ENCODE measurements around the gene GTPBP4. TPM values are rescaled to one million over a fixed set of nuclear protein-coding genes. Genes with fewer than 3 reads are reported as not detected.

GTPBP4 gene
- total and polyA plus RNA-seq, 2 donors (not counting 1 experiment from before 2014, with no cell fraction given): 28.7 to 34.4 TPM

DNA sequence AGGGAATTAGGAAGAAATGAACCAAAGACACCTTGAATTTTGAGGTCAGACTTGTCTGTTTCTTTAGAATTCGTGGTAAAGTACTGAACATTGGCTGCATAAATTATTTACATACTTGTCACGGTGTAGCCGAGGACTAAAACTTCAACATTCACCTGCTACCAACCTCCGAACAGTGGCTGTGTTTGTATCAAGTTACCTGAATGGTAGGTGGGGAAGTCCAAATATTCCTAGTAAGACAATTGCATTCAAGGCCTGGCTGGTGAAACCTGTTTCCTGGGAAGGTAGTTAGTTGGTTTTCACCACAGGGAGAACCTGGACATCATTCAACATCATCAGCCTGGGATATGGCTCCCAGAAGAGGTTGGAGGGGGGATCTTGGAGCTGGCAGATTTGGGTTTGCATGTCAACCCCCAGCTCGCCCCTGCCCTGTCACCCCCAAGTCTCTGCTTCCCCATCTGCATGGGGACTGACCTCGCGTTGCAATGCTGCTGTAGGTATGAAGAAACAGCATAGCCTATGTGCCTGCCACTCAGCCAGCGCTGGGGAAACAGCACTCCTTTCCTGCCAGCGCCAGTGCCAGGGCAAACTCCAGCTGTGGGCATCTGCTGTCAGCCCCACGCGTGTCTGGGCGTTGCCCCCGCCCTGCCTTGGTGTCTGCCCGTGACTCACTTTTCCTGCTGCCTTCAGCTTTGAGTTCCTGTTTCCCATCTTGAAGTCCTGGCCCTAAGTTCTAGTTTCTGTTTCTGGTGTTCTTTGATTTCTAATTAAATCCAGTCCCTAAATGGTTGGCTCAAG lies 44.0 kb upstream of the GTPBP4 start:
- Histone ChIP-seq H3K27ac (ENCODE audit: insufficient read depth, low read length) (no peak overlapping the region), H3K79me2 (ENCODE audit: control insufficient read depth, insufficient read depth, low read length) (no peaks in the 10 kb centered on the region), H3K4me2 (ENCODE audit: extremely low read depth, insufficient read depth, low read length) (peak overlapping the region; percentile 11), H3K4me3 (replicated peaks in 1 of 4; ENCODE audit: control extremely low read depth in 1 of 4, insufficient read depth in 1 of 4, low read depth in 3 of 4, low read length in 4 of 4) (no peak overlapping the region), H3K9ac (ENCODE audit: insufficient read depth, low read length) (no peak overlapping the region), H3K4me1 (ENCODE audit: control insufficient read depth, extremely low read depth, insufficient read depth, low read length) (no peaks in the 10 kb centered on the region), H3K36me3 (ENCODE audit: control insufficient read depth, insufficient read depth, low read length) (no peaks in the 10 kb centered on the region), H2AFZ (ENCODE audit: low read length) (peak overlapping the region; percentile 54), H3K9me3 (ENCODE audit: control insufficient read depth, insufficient read depth, low read depth, low read length) (no peaks in the 10 kb centered on the region), H3K27me3 (ENCODE audit: control insufficient read depth, insufficient read depth, low read length) (no peaks in the 10 kb centered on the region), H4K20me1 (ENCODE audit: control insufficient read depth, extremely low read depth, insufficient read depth, low read length) (no peaks in the 10 kb centered on the region)
- DNase-seq (ENCODE audit: low read depth in 2 of 2): peak; percentile 21 to 39
- TF ChIP-seq, protein P1, sequence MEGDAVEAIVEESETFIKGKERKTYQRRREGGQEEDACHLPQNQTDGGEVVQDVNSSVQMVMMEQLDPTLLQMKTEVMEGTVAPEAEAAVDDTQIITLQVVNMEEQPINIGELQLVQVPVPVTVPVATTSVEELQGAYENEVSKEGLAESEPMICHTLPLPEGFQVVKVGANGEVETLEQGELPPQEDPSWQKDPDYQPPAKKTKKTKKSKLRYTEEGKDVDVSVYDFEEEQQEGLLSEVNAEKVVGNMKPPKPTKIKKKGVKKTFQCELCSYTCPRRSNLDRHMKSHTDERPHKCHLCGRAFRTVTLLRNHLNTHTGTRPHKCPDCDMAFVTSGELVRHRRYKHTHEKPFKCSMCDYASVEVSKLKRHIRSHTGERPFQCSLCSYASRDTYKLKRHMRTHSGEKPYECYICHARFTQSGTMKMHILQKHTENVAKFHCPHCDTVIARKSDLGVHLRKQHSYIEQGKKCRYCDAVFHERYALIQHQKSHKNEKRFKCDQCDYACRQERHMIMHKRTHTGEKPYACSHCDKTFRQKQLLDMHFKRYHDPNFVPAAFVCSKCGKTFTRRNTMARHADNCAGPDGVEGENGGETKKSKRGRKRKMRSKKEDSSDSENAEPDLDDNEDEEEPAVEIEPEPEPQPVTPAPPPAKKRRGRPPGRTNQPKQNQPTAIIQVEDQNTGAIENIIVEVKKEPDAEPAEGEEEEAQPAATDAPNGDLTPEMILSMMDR (conservative IDR thresholded peaks at IDR 0.05 in 1 of 2, IDR thresholded peaks at IDR 0.05 in 1 of 2; ENCODE audit: low read depth in 1 of 2, low read length in 2 of 2): no peak
- no peak for TF ChIP-seq EZH2 (IDR thresholded peaks at IDR 0.05; ENCODE audit: low read length, missing control alignments)

GRCh38 chr10:945778-946177 lies 42.5 kb upstream of the GTPBP4 start:
- no peak for TF ChIP-seq EZH2 (IDR thresholded peaks at IDR 0.05; ENCODE audit: low read length, missing control alignments)
- TF ChIP-seq, protein P1 (conservative IDR thresholded peaks at IDR 0.05 in 1 of 2, IDR thresholded peaks at IDR 0.05 in 1 of 2; ENCODE audit: low read depth in 1 of 2, low read length in 2 of 2): no peak
- peaks cover 4% of the 10 kb centered on the region for H3K27me3 ChIP-seq (ENCODE audit: control insufficient read depth, insufficient read depth, low read length)
- no peak overlapping the region for H3K4me2 ChIP-seq (ENCODE audit: extremely low read depth, insufficient read depth, low read length)
- H3K4me1 ChIP-seq (ENCODE audit: control insufficient read depth, extremely low read depth, insufficient read depth, low read length): no peaks in the 10 kb centered on the region
- H3K27ac ChIP-seq (ENCODE audit: insufficient read depth, low read length): no peak overlapping the region
- H4K20me1 ChIP-seq (ENCODE audit: control insufficient read depth, extremely low read depth, insufficient read depth, low read length): no peaks in the 10 kb centered on the region
- DNase-seq (ENCODE audit: low read depth in 2 of 2): no peak
- H3K9me3 ChIP-seq (ENCODE audit: control insufficient read depth, insufficient read depth, low read depth, low read length): no peaks in the 10 kb centered on the region
- H3K4me3 ChIP-seq (replicated peaks in 1 of 4; ENCODE audit: control extremely low read depth in 1 of 4, insufficient read depth in 1 of 4, low read depth in 3 of 4, low read length in 4 of 4): no peak overlapping the region
- no peaks in the 10 kb centered on the region for H3K36me3 ChIP-seq (ENCODE audit: control insufficient read depth, insufficient read depth, low read length)
- no peak overlapping the region for H2AFZ ChIP-seq (ENCODE audit: low read length)
- no peak overlapping the region for H3K9ac ChIP-seq (ENCODE audit: insufficient read depth, low read length)
- no peaks in the 10 kb centered on the region for H3K79me2 ChIP-seq (ENCODE audit: control insufficient read depth, insufficient read depth, low read length)

DNA sequence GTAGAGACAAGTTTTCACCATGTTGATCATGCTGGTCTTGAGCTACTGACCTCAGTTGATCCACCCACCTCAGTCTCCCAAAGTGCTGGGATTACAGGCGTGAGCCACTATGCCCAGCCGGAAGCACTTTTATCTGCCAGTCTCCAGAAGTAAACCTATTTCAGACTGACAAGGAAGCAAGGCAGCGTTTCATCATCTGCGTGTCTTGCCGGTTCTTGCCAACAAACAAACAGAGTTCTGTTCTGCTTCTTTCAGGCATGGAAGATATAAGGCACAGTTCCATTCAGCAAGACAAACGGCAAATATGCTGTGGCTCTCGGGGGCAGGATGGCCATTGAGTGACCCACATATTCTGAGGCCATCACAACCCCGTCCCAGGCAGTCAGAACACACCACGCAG lies 41.2 kb upstream of the GTPBP4 start:
- H3K79me2 ChIP-seq (ENCODE audit: control insufficient read depth, insufficient read depth, low read length): no peaks in the 10 kb centered on the region
- DNase-seq (ENCODE audit: low read depth in 2 of 2): no peak
- no peak overlapping the region for H3K4me3 ChIP-seq (replicated peaks in 1 of 4; ENCODE audit: control extremely low read depth in 1 of 4, insufficient read depth in 1 of 4, low read depth in 3 of 4, low read length in 4 of 4)
- H3K4me2 ChIP-seq (ENCODE audit: extremely low read depth, insufficient read depth, low read length): no peak overlapping the region
- H3K9ac ChIP-seq (ENCODE audit: insufficient read depth, low read length): no peak overlapping the region
- H2AFZ ChIP-seq (ENCODE audit: low read length): no peak overlapping the region
- H3K36me3 ChIP-seq (ENCODE audit: control insufficient read depth, insufficient read depth, low read length): no peaks in the 10 kb centered on the region
- no peaks in the 10 kb centered on the region for H3K9me3 ChIP-seq (ENCODE audit: control insufficient read depth, insufficient read depth, low read depth, low read length)
- peaks cover 4% of the 10 kb centered on the region for H3K27me3 ChIP-seq (ENCODE audit: control insufficient read depth, insufficient read depth, low read length)
- TF ChIP-seq, protein P1 (conservative IDR thresholded peaks at IDR 0.05 in 1 of 2, IDR thresholded peaks at IDR 0.05 in 1 of 2; ENCODE audit: low read depth in 1 of 2, low read length in 2 of 2): no peak
- H4K20me1 ChIP-seq (ENCODE audit: control insufficient read depth, extremely low read depth, insufficient read depth, low read length): no peaks in the 10 kb centered on the region
- H3K4me1 ChIP-seq (ENCODE audit: control insufficient read depth, extremely low read depth, insufficient read depth, low read length): no peaks in the 10 kb centered on the region
- no peak overlapping the region for H3K27ac ChIP-seq (ENCODE audit: insufficient read depth, low read length)
